K562 (cell line): Measurements from ENCODE around the gene HSD17B12. TPM values are rescaled to one million over a fixed set of nuclear protein-coding genes. Genes with fewer than 3 reads are reported as not detected.

Experiments
- ATAC-seq: fragments of 200-7000 bp; cut with Tn5 transposase; 3 replicates; pipeline ENCODE4 v1.9.1; 2020; ENCODE audit warnings: moderate library complexity
- BruUV-seq: library from RNA; stranded (reverse); fragments of 400-500 nt; replicated peaks from 2 replicates; lab custom pipeline; 2021; lab: Mats Ljungman, UMichigan
- CTCF ChIA-PET: fragments of 300-600 bp; formaldehyde crosslinking; extraction: SDS; loops from one replicate; lab custom pipeline; 2021; ENCODE audit warnings: low intra/inter-chr PET ratio; lab: Yijun Ruan, JAX
- POLR2A ChIA-PET: fragments of 300-600, 350-650 bp; sonication (Branson Sonifier 250); formaldehyde crosslinking; extraction: SDS; loops from one replicate; lab custom pipeline; 2021; ENCODE audit warnings: antibody characterized with exemption, inconsistent platforms; lab: Yijun Ruan, JAX
- DNase-seq, 4 experiments: peaks; one replicate each; pipeline versions ENCODE4 v3.0.0 to v3.0.0-alpha.2; 2011 to 2018; ENCODE audit warnings: low spot score in 3 of 4, mixed read lengths in 3 of 4; ENCODE audit errors: extremely low read depth in 1 of 4
- FAIRE-seq: peaks from 2 replicates; lab custom pipeline; 2011; peaks lifted over from hg19 to GRCh38; lab: Jason Lieb, UNC
- H2AFZ ChIP-seq: 2 replicates; pipeline ENCODE4 v1.6.0; 2011; ENCODE audit warnings: low read depth, low read length, control low read depth, inconsistent platforms
- H3K27ac ChIP-seq: fragments of 200-600 bp; 3 replicates; pipeline ENCODE4 v1.8.0; 2011; ENCODE audit warnings: low read depth, mild to moderate bottlenecking, control low read depth, inconsistent platforms, low read length, moderate library complexity, mixed read lengths; ENCODE audit errors: extremely low read depth
- H3K27me3 ChIP-seq, 2 experiments: fragments of 300-600 bp in 1 of 2; 2 replicates in 1 of 2; 3 replicates in 1 of 2; pipeline versions ENCODE4 v1.6.0 to v1.8.0; 2011; ENCODE audit warnings: inconsistent platforms in 2 of 2, low read length in 2 of 2, mild to moderate bottlenecking in 1 of 2, mixed read lengths in 1 of 2, moderate library complexity in 1 of 2; ENCODE audit not compliant: control insufficient read depth in 2 of 2, insufficient read depth in 2 of 2
- H3K36me3 ChIP-seq: fragments of 300-600 bp; 3 replicates; pipeline ENCODE4 v1.8.0; 2011; ENCODE audit warnings: mild to moderate bottlenecking, low read length, inconsistent platforms; ENCODE audit not compliant: control insufficient read depth, insufficient read depth
- H3K4me1 ChIP-seq, 2 experiments: fragments of 200-600 bp in 1 of 2; replicated peaks in 1 of 2; 2 replicates in 1 of 2; 3 replicates in 1 of 2; pipeline versions ENCODE4 v1.5.1 to v1.8.0; 2011; ENCODE audit warnings: inconsistent platforms in 2 of 2, low read length in 2 of 2, mild to moderate bottlenecking in 1 of 2, mixed read lengths in 1 of 2, moderate library complexity in 1 of 2; ENCODE audit not compliant: control insufficient read depth in 2 of 2, insufficient read depth in 2 of 2
- H3K4me2 ChIP-seq: 2 replicates; pipeline ENCODE4 v1.6.1; 2011; ENCODE audit warnings: low read length, control low read depth, inconsistent platforms, mixed read lengths; ENCODE audit not compliant: insufficient read depth
- H3K4me3 ChIP-seq: fragments of 200-600 bp; sonication (generic), shearing (Covaris generic); 2 replicates; pipeline ENCODE4 v1.5.1; 2016; ENCODE audit warnings: control low read depth, inconsistent platforms
- H3K79me2 ChIP-seq: fragments of 200-600 bp; 3 replicates; pipeline ENCODE4 v1.8.0; 2011; ENCODE audit warnings: low read length, inconsistent platforms; ENCODE audit not compliant: control insufficient read depth, insufficient read depth
- H3K9ac ChIP-seq, 2 experiments: 2 replicates each; pipeline versions ENCODE4 v1.6.0 to v1.6.1; 2011; ENCODE audit warnings: low read depth in 2 of 2, low read length in 2 of 2, control low read depth in 1 of 2, inconsistent platforms in 1 of 2, mild to moderate bottlenecking in 1 of 2, mixed read lengths in 1 of 2; ENCODE audit not compliant: insufficient read depth in 1 of 2
- H3K9me1 ChIP-seq: one replicate; pipeline ENCODE4 v1.6.0; 2011; ENCODE audit warnings: inconsistent platforms, mild to moderate bottlenecking, low read length, moderate library complexity; ENCODE audit not compliant: control insufficient read depth, insufficient read depth
- H3K9me3 ChIP-seq: replicated peaks from 2 replicates; pipeline ENCODE4 v1.5.1; 2011; ENCODE audit warnings: low read depth, low read length, inconsistent platforms; ENCODE audit not compliant: control insufficient read depth, insufficient read depth
- H4K20me1 ChIP-seq: replicated peaks from 2 replicates; pipeline ENCODE4 v1.6.1; 2011; ENCODE audit warnings: low read length, inconsistent platforms, mixed read lengths; ENCODE audit not compliant: control insufficient read depth, insufficient read depth
- ASH1L ChIP-seq: fragments of 450-650 bp; IDR thresholded peaks from 2 replicates; pipeline ENCODE4 v1.6.1; 2018; ENCODE audit warnings: borderline replicate concordance, mild to moderate bottlenecking, low read depth; ENCODE audit not compliant: partially characterized antibody
- CGGBP1 ChIP-seq: fragments of 250-450 bp; sonication (Bioruptor Pico); IDR thresholded peaks from 2 replicates; pipeline ENCODE4 v1.9.0; 2021; ENCODE audit warnings: mild to moderate bottlenecking
- CREB3L1 ChIP-seq: fragments of 450-650 bp; IDR thresholded peaks from 2 replicates; pipeline ENCODE4 v1.6.1; 2014; ENCODE audit warnings: low read depth, mild to moderate bottlenecking, moderate library complexity, borderline replicate concordance
- CREBBP ChIP-seq: IDR thresholded peaks from one replicate; pipeline ENCODE4 v1.6.1; 2012; ENCODE audit warnings: low read depth, mild to moderate bottlenecking, control low read depth, inconsistent platforms, low read length
- E2F8 ChIP-seq: fragments of 450-650 bp; IDR thresholded peaks from 2 replicates; pipeline ENCODE4 v1.7.1; 2018; ENCODE audit warnings: mild to moderate bottlenecking, low read depth; ENCODE audit not compliant: partially characterized antibody
- HLTF ChIP-seq: fragments of 450-650 bp; IDR thresholded peaks from 2 replicates; pipeline ENCODE4 v1.6.1; 2016
- KAT8 ChIP-seq: fragments of 450-650 bp; IDR thresholded peaks from 2 replicates; pipeline ENCODE4 v1.6.1; 2016; ENCODE audit warnings: low read depth, mild to moderate bottlenecking
- KHSRP ChIP-seq: fragments of 450-650 bp; IDR thresholded peaks from 2 replicates; pipeline ENCODE4 v1.6.1; 2017
- NFIC ChIP-seq: fragments of 450-650 bp; IDR thresholded peaks from 2 replicates; pipeline ENCODE4 v1.6.1; 2017; ENCODE audit warnings: mild to moderate bottlenecking, inconsistent platforms
- OTX1 ChIP-seq: fragments of 450-650 bp; formaldehyde crosslinking; IDR thresholded peaks from 2 replicates; pipeline ENCODE4 v1.4.0; 2022; ENCODE audit warnings: mild to moderate bottlenecking
- PTTG1 ChIP-seq: fragments of 450-650 bp; IDR thresholded peaks from 2 replicates; pipeline ENCODE4 v1.6.1; 2016; ENCODE audit warnings: low read depth, mild to moderate bottlenecking, missing genetic modification characterization, missing compliant biosample characterization
- TAF15 ChIP-seq: fragments of 200-400 bp; formaldehyde crosslinking; IDR thresholded peaks from 2 replicates; pipeline ENCODE4 v1.6.1; 2017; ENCODE audit warnings: mild to moderate bottlenecking, low read depth, low read length, moderate library complexity
- ZNF778 ChIP-seq: fragments of 450-650 bp; formaldehyde crosslinking; IDR thresholded peaks from 2 replicates; pipeline ENCODE4 v1.4.0; 2020; ENCODE audit warnings: mild to moderate bottlenecking, moderate library complexity
- WGBS: fragments of 100-300 bp; shearing (Covaris generic); methylation state at CpG from one replicate; pipeline ENCODE4 v1.1.6; 2016; ENCODE audit warnings: low coverage, mixed read lengths; ENCODE audit not compliant: insufficient coverage; ENCODE audit errors: missing lambda C conversion rate; 5-methylcytosine and 5-hydroxymethylcytosine counted together
- in situ Hi-C: fragments of 300-500 bp; cut with MboI; formaldehyde crosslinking; loops from 4 replicates; pipeline ENCODE4 v1.15.0; 2018; ENCODE audit warnings: inconsistent platforms, mixed read lengths
- intact Hi-C: fragments of 100-400 bp; cut with micrococcal nuclease; formaldehyde crosslinking; loops from 2 replicates; pipeline ENCODE4 v1.14.2; 2022
- polyA plus RNA-seq, 8 experiments: library from polyadenylated mRNA; depleted of rRNA in 4 of 8; stranded (reverse) in 5 of 8; unstranded in 3 of 8; fragments of >200 nt; fragmentation: Nextera tagmentation in 2 of 8; fragmentation: Illumina TruSeq in 1 of 8; extraction: Ambion mirVana in 2 of 8; extraction: Trizol in 1 of 8; gene quantifications; 2 replicates each; pipeline versions ENCODE4 v1.2.1 to v1.2.3, GENCODE V29; 2011 to 2014; ENCODE audit warnings: inconsistent platforms in 1 of 8, missing spikeins in 1 of 8
- total RNA-seq, 7 experiments: library from RNA; depleted of rRNA in 6 of 7; stranded (reverse); fragments of >200 nt in 6 of 7; fragmentation: Illumina TruSeq in 2 of 7; extraction: Trizol in 2 of 7; gene quantifications; 2 replicates each; pipeline versions ENCODE4 v1.2.1 to v1.2.3, GENCODE V29; 2011 to 2021; ENCODE audit warnings: low replicate concordance in 1 of 7

The HSD17B12 gene
- total and polyA plus RNA-seq, 9 of the 15 experiments (the other 6 are each of a cell fraction or from before 2014, with no cell fraction given) = 9.1 to 34.5 (median 23.3) TPM

- intact Hi-C loops = no loop called here
- Histone ChIP-seq H2AFZ (no peak overlapping the region), H3K4me2 (no peak overlapping the region), H3K4me3 (no peak overlapping the region), H3K79me2 (no peaks in the 10 kb centered on the region), H4K20me1 (no peaks in the 10 kb centered on the region), H3K9ac (no peak overlapping the region; a peak in 1 of 4 replicates), H3K4me1 (no peaks in the 10 kb centered on the region), H3K27me3 (no peaks in the 10 kb centered on the region; a peak in 1 of 5 replicates), H3K9me3 (no peaks in the 10 kb centered on the region; the same call in 1 of the 2 replicates), H3K36me3 (peaks cover 33% of the 10 kb centered on the region; the same call in 2 of the 3 replicates), H3K27ac (no peak overlapping the region), H3K9me1 (no peaks in the 10 kb centered on the region)
- WGBS = 62% methylated on average over 10 of the region's 13 CpGs
- ChIA-PET CTCF (no interaction called here), POLR2A (interaction anchor here (0.6 kb wide), 1 partner anchor 185 kb away, joined by 4 read pairs; no protein-coding TSS in a partner anchor)
- in situ Hi-C loops = loop anchor here (5.0 kb wide), 1 partner anchor 143 kb away; no protein-coding TSS in a partner anchor
- FAIRE-seq = no peak
- no peak for DNase-seq
- BruUV-seq = no TSS peak
- no peak for TF ChIP-seq E2F8
- no peak for TF ChIP-seq KHSRP
- no peak for TF ChIP-seq CGGBP1 (CRISPR knock-in tag)
- no peak for TF ChIP-seq OTX1 (CRISPR knock-in tag)
- TF ChIP-seq KAT8 = no peak
- TF ChIP-seq PTTG1 = no peak
- no peak for TF ChIP-seq NFIC
- TF ChIP-seq TAF15 = no peak
- no peak for TF ChIP-seq HLTF
- no peak for TF ChIP-seq ASH1L
- TF ChIP-seq ZNF778 = no peak
- TF ChIP-seq CREB3L1 = no peak
- no peak for TF ChIP-seq CREBBP
- no peak for ATAC-seq
Measured at GRCh38 chr11:43899094-43899493, 218.6 kb downstream of the HSD17B12 start.
